HepG2 (cell line): ENCODE data around the gene CERS5. TPM values are rescaled to one million over a fixed set of nuclear protein-coding genes. Genes with fewer than 3 reads are reported as not detected.
A peak's percentile ranks its signal among the peaks of the same experiment; 100 is the strongest.

Experiments
- ATAC-seq: fragments of 200-7000 bp; cut with Tn5 transposase; 3 replicates; pipeline ENCODE4 v1.9.1; 2020; ENCODE audit warnings: mild to moderate bottlenecking, moderate library complexity
- BruUV-seq: library from RNA; stranded (reverse); fragments of 400-500 nt; replicated peaks from 2 replicates; lab custom pipeline; 2021; lab: Mats Ljungman, UMichigan
- CTCF ChIA-PET: fragments of 300-600 bp; formaldehyde crosslinking; extraction: SDS; loops from one replicate; lab custom pipeline; 2021; ENCODE audit warnings: low total read pairs, inconsistent platforms, low intra/inter-chr PET ratio; lab: Yijun Ruan, JAX
- POLR2A ChIA-PET: fragments of 350-600 bp; sonication (Branson Sonifier 250); formaldehyde crosslinking; loops from one replicate; lab custom pipeline; 2020; ENCODE audit warnings: antibody characterized with exemption, inconsistent platforms; lab: Yijun Ruan, JAX
- DNase-seq: peaks from one replicate; pipeline ENCODE4 v3.0.0-alpha.2; 2015; ENCODE audit warnings: low spot score
- FAIRE-seq: peaks from 3 replicates; lab custom pipeline; 2011; peaks lifted over from hg19 to GRCh38; lab: Jason Lieb, UNC
- H2AFZ ChIP-seq: one replicate; pipeline ENCODE4 v1.6.1; 2011; ENCODE audit warnings: low read length, inconsistent platforms
- H3K27ac ChIP-seq: fragments of 300-600 bp; 3 replicates; pipeline ENCODE4 v1.8.0; 2011; ENCODE audit warnings: mixed run types, mild to moderate bottlenecking, mixed read lengths, low read length, inconsistent platforms; ENCODE audit not compliant: insufficient read depth; ENCODE audit errors: extremely low read length
- H3K27me3 ChIP-seq, 2 experiments: fragments of 200-600 bp in 1 of 2; 2 replicates in 1 of 2; 3 replicates in 1 of 2; pipeline versions ENCODE4 v1.6.0 to v1.8.0; 2011; ENCODE audit warnings: low read length in 2 of 2, mild to moderate bottlenecking in 2 of 2, moderate library complexity in 2 of 2, inconsistent platforms in 1 of 2; ENCODE audit not compliant: insufficient read depth in 2 of 2, control insufficient read depth in 1 of 2
- H3K36me3 ChIP-seq, 2 experiments: fragments of 200-600 bp in 1 of 2; replicated peaks in 1 of 2; 2 replicates in 1 of 2; 3 replicates in 1 of 2; pipeline versions ENCODE4 v1.5.1 to v1.8.0; 2011; ENCODE audit warnings: low read length in 2 of 2, inconsistent platforms in 1 of 2; ENCODE audit not compliant: insufficient read depth in 2 of 2, control insufficient read depth in 1 of 2
- H3K4me1 ChIP-seq: 2 replicates; pipeline ENCODE4 v1.5.1; 2012; ENCODE audit warnings: low read length, inconsistent platforms; ENCODE audit not compliant: insufficient read depth
- H3K4me2 ChIP-seq: 2 replicates; pipeline ENCODE4 v1.6.0; 2011; ENCODE audit warnings: low read depth, low read length, inconsistent platforms
- H3K4me3 ChIP-seq, 3 experiments: fragments of 200-600 bp in 1 of 3; sonication (generic), shearing (Covaris generic) in 1 of 3; replicated peaks in 1 of 3; 2 replicates each; pipeline ENCODE4 v1.5.1; 2011 to 2016; ENCODE audit warnings: low read length in 3 of 3, inconsistent platforms in 2 of 3, low read depth in 2 of 3, mild to moderate bottlenecking in 2 of 3, control low read depth in 1 of 3, mixed read lengths in 1 of 3; ENCODE audit not compliant: insufficient read depth in 1 of 3
- H3K79me2 ChIP-seq: one replicate; pipeline ENCODE4 v1.6.1; 2011; ENCODE audit warnings: low read length, inconsistent platforms; ENCODE audit not compliant: insufficient read depth
- H3K9ac ChIP-seq: 2 replicates; pipeline ENCODE4 v1.6.0; 2011; ENCODE audit warnings: mild to moderate bottlenecking, low read depth, low read length, inconsistent platforms; ENCODE audit not compliant: insufficient read depth
- H3K9me3 ChIP-seq: 2 replicates; pipeline ENCODE4 v1.5.1; 2012; ENCODE audit warnings: mild to moderate bottlenecking, low read length
- H4K20me1 ChIP-seq: 2 replicates; pipeline ENCODE4 v1.6.0; 2011; ENCODE audit warnings: inconsistent platforms, mild to moderate bottlenecking, low read length, moderate library complexity; ENCODE audit not compliant: insufficient read depth
- ARID3A ChIP-seq: IDR thresholded peaks from 2 replicates; pipeline ENCODE4 v1.6.1; 2012; ENCODE audit warnings: low read depth, low read length, improper control_type of control experiment
- CEBPZ ChIP-seq: IDR thresholded peaks from 2 replicates; pipeline ENCODE4 v1.6.1; 2012; ENCODE audit warnings: low read length, improper control_type of control experiment
- HNF1B ChIP-seq: sonication (generic); formaldehyde crosslinking; IDR thresholded peaks from 2 replicates; pipeline ENCODE4 v1.5.1; 2020; ENCODE audit warnings: mild to moderate bottlenecking, moderate library complexity, missing genetic modification reagents
- IRX3 ChIP-seq: sonication (generic); formaldehyde crosslinking; IDR thresholded peaks from 2 replicates; pipeline ENCODE4 v1.8.1; 2023; ENCODE audit warnings: mild to moderate bottlenecking, low read depth, missing genetic modification reagents, borderline replicate concordance
- MAFF ChIP-seq: IDR thresholded peaks from 2 replicates; pipeline ENCODE4 v1.6.1; 2011; ENCODE audit warnings: low read depth, low read length, improper control_type of control experiment
- MBNL3 ChIP-seq: fragments of 250-450 bp; sonication (Bioruptor Pico); conservative IDR thresholded peaks from 2 replicates; pipeline ENCODE4 v1.8.0; 2022; ENCODE audit warnings: mild to moderate bottlenecking, inconsistent platforms
- PAWR ChIP-seq: sonication (generic); formaldehyde crosslinking; IDR thresholded peaks from 2 replicates; pipeline ENCODE4 v1.4.0; 2020; ENCODE audit warnings: missing genetic modification reagents, mild to moderate bottlenecking, borderline replicate concordance
- POLR2G ChIP-seq: fragments of 200-400 bp; formaldehyde crosslinking; IDR thresholded peaks from 2 replicates; pipeline ENCODE4 v1.6.1; 2018; ENCODE audit warnings: mild to moderate bottlenecking, low read depth, low read length, moderate library complexity
- ZBTB20 ChIP-seq: sonication (generic); formaldehyde crosslinking; IDR thresholded peaks from 2 replicates; pipeline ENCODE4 v1.8.1; 2023; ENCODE audit warnings: missing genetic modification reagents, low read depth, mild to moderate bottlenecking, borderline replicate concordance
- ZFP1 ChIP-seq: IDR thresholded peaks from 2 replicates; pipeline ENCODE4 v1.6.1; 2016
- ZNF710 ChIP-seq: sonication (generic); formaldehyde crosslinking; IDR thresholded peaks from 2 replicates; pipeline ENCODE4 v1.5.0; 2020; ENCODE audit warnings: mild to moderate bottlenecking, missing genetic modification reagents, borderline replicate concordance
- WGBS: methylation state at CpG from one replicate; pipeline ENCODE4 v1.1.6; 2017; ENCODE audit warnings: low lambda C conversion rate; 5-methylcytosine and 5-hydroxymethylcytosine counted together
- in situ Hi-C: cut with HindIII; loops from 2 replicates; pipeline ENCODE4 v1.10.0; 2017; ENCODE audit warnings: low pct_unique_long_range_greater_than_20kb; ENCODE audit not compliant: extremely low pct_ligation_motif_present
- intact Hi-C: fragments of 100-400 bp; cut with micrococcal nuclease; formaldehyde crosslinking; loops from one replicate; pipeline ENCODE4 v1.10.0; 2022; ENCODE audit not compliant: unreplicated experiment
- polyA plus RNA-seq, 8 experiments: library from polyadenylated mRNA; depleted of rRNA in 3 of 8; stranded (reverse) in 7 of 8; unstranded in 1 of 8; fragments of >200 nt; fragmentation: Illumina TruSeq in 4 of 8; extraction: Trizol in 4 of 8; gene quantifications; 2 replicates each; pipeline versions ENCODE4 v1.2.1 to v1.2.3, GENCODE V29; 2011 to 2016; ENCODE audit warnings: low read depth in 4 of 8, missing spikeins in 1 of 8, mixed read lengths in 1 of 8; ENCODE audit not compliant: insufficient read depth in 1 of 8
- total RNA-seq, 5 experiments: library from RNA; depleted of rRNA; stranded (reverse); fragments of >200 nt; fragmentation: Illumina TruSeq; extraction: Trizol; gene quantifications; 2 replicates each; pipeline ENCODE4 v1.2.3, GENCODE V29; 2016; ENCODE audit warnings: low read depth in 1 of 5
- TF ChIP-seq, protein P1 (sequence below): sonication (generic); formaldehyde crosslinking; IDR thresholded peaks from 2 replicates; pipeline ENCODE4 v1.5.0; 2020; ENCODE audit warnings: missing genetic modification reagents, mild to moderate bottlenecking, borderline replicate concordance

The CERS5 gene
- total and polyA plus RNA-seq, 2 of the 13 experiments (the other 11 are each of a cell fraction or from before 2014, with no cell fraction given) = 22.3 to 48.8 TPM

- 0% methylated on average over 21 of the region's 59 CpGs for WGBS
- TF ChIP-seq CEBPZ (no peak), MBNL3 (no peak), PAWR (CRISPR knock-in tag) (no peak), ZFP1 (CRISPR knock-in tag) (no peak), HNF1B (peak; percentile 79), IRX3 (CRISPR knock-in tag) (peak; percentile 83; the same call in 1 of the 2 replicates), ZNF710 (CRISPR knock-in tag) (peak; percentile 57; the same call in 1 of the 2 replicates), ZBTB20 (CRISPR knock-in tag) (peak; percentile 73; the same call in 1 of the 2 replicates), MAFF (no peak), ARID3A (no peak), POLR2G (peak; percentile 90)
- TF ChIP-seq, protein P1, sequence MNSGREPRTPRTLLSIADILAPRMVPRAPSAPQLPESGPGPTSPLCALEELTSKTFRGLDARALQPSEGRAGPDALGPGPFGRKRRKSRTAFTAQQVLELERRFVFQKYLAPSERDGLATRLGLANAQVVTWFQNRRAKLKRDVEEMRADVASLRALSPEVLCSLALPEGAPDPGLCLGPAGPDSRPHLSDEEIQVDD = peak; percentile 85; the same call in 1 of the 2 replicates
Measured at GRCh38 chr12:50111693-50112455, 55.3 kb downstream of the CERS5 start, which contains the start of gene COX14. COX14 (plus strand) TSS chr12:50112236; CDS start chr12:50120044, 7,808 bp downstream.

More at GRCh38 chr12:50111693-50112455, 55.3 kb downstream of the CERS5 start, which contains the start of gene COX14:
- Histone ChIP-seq H3K4me1 (peaks cover 56% of the 10 kb centered on the region), H2AFZ (peak within 1 kb of the TSS; percentile 9), H3K9me3 (no peaks in the 10 kb centered on the region), H4K20me1 (no peaks in the 10 kb centered on the region), H3K79me2 (peaks cover 20% of the 10 kb centered on the region), H3K36me3 (peaks cover 1 to 6% of the 10 kb centered on the region in 2 experiments; a peak in 2 of 5 replicates), H3K27ac (peak within 1 kb of the TSS; percentile 95), H3K4me3 (peak within 1 kb of the TSS; percentile 90 to 94 (median 92)), H3K27me3 (no peaks in the 10 kb centered on the region; a peak in 1 of 5 replicates), H3K9ac (peak within 1 kb of the TSS; percentile 90), H3K4me2 (peak within 1 kb of the TSS; percentile 99)
- FAIRE-seq (peak; percentile 96), DNase-seq (peak; percentile 99), ATAC-seq (peak; percentile 82)
- in situ Hi-C loops = no loop called here
- intact Hi-C loops = loop anchor here (2.0 kb wide), 2 partner anchors 27 to 55 kb away; partner anchors contain the start of genes CERS5 and SMARCD1
- ChIA-PET POLR2A (interaction anchor here (0.7 to 7.6 kb wide), 27 partner anchors 9 to 1202 kb away, joined by 3 to 265 read pairs (median 5); partner anchors contain the start of genes CERS5, FAM186A, GPD1 and LIMA1), CTCF (interaction anchor here (0.7 to 1.5 kb wide), 4 partner anchors 10 to 64 kb away, joined by 3 to 7 read pairs (median 4); no protein-coding TSS in a partner anchor)
- TSS peak; percentile 39 for BruUV-seq
